SK-N-SH treated with all-trans-retinoic acid at 6 μM for 48 hours (cell line): ENCODE results near the gene ECEL1.

Source experiments
- ARNTL ChIP-seq: fragments of 450-650 bp; formaldehyde crosslinking; IDR thresholded peaks from 2 replicates; pipeline ENCODE4 v1.5.0; 2020; ENCODE audit warnings: low read depth, mild to moderate bottlenecking, moderate library complexity, borderline replicate concordance
- CREB5 ChIP-seq: fragments of 250-450 bp; sonication (Bioruptor Pico); IDR thresholded peaks from 2 replicates; pipeline ENCODE4 v1.5.1; 2020; ENCODE audit warnings: low read depth, mild to moderate bottlenecking, moderate library complexity
- CSRNP3 ChIP-seq: fragments of 250-450 bp; sonication (Bioruptor Pico); IDR thresholded peaks from 2 replicates; pipeline ENCODE4 v1.5.1; 2021; ENCODE audit warnings: mild to moderate bottlenecking, moderate library complexity
- ESRRG ChIP-seq: fragments of 250-450 bp; sonication (Bioruptor Pico); IDR thresholded peaks from 2 replicates; pipeline ENCODE4 v1.6.1; 2021; ENCODE audit warnings: mild to moderate bottlenecking
- GLIS3 ChIP-seq: fragments of 250-450 bp; sonication (Bioruptor Pico); IDR thresholded peaks from 2 replicates; pipeline ENCODE4 v1.5.0; 2020; ENCODE audit warnings: mild to moderate bottlenecking, moderate library complexity
- PPARA ChIP-seq: fragments of 250-450 bp; sonication (Bioruptor Pico); IDR thresholded peaks from 2 replicates; pipeline ENCODE4 v1.5.0; 2020; ENCODE audit warnings: mild to moderate bottlenecking, borderline replicate concordance
- TOX ChIP-seq: fragments of 250-450 bp; sonication (Bioruptor Pico); IDR thresholded peaks from 2 replicates; pipeline ENCODE4 v1.8.0; 2021; ENCODE audit warnings: mild to moderate bottlenecking, moderate library complexity, borderline replicate concordance
- ZFP3 ChIP-seq: fragments of 250-450 bp; sonication (Bioruptor Pico); IDR thresholded peaks from 2 replicates; pipeline ENCODE4 v1.5.0; 2020; ENCODE audit warnings: mild to moderate bottlenecking, moderate library complexity
- ZFP30 ChIP-seq: fragments of 450-650 bp; formaldehyde crosslinking; IDR thresholded peaks from 2 replicates; pipeline ENCODE4 v1.5.0; 2022; ENCODE audit warnings: mild to moderate bottlenecking, moderate library complexity
- TF ChIP-seq, protein P1 (sequence below): fragments of 250-450 bp; sonication (Bioruptor Pico); IDR thresholded peaks from 2 replicates; pipeline ENCODE4 v1.8.0; 2020; ENCODE audit warnings: mild to moderate bottlenecking, moderate library complexity, borderline replicate concordance

- no peak for TF ChIP-seq ZFP3 (CRISPR knock-in tag)
- TF ChIP-seq, protein P1, sequence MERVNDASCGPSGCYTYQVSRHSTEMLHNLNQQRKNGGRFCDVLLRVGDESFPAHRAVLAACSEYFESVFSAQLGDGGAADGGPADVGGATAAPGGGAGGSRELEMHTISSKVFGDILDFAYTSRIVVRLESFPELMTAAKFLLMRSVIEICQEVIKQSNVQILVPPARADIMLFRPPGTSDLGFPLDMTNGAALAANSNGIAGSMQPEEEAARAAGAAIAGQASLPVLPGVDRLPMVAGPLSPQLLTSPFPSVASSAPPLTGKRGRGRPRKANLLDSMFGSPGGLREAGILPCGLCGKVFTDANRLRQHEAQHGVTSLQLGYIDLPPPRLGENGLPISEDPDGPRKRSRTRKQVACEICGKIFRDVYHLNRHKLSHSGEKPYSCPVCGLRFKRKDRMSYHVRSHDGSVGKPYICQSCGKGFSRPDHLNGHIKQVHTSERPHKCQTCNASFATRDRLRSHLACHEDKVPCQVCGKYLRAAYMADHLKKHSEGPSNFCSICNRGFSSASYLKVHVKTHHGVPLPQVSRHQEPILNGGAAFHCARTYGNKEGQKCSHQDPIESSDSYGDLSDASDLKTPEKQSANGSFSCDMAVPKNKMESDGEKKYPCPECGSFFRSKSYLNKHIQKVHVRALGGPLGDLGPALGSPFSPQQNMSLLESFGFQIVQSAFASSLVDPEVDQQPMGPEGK (CRISPR knock-in tag), result no peak
- no peak for TF ChIP-seq PPARA (CRISPR knock-in tag)
- no peak for TF ChIP-seq CSRNP3 (CRISPR knock-in tag)
- no peak for TF ChIP-seq GLIS3 (CRISPR knock-in tag)
- TF ChIP-seq ZFP30, result no peak
- no peak for TF ChIP-seq CREB5 (CRISPR knock-in tag)
- no peak for TF ChIP-seq ESRRG (CRISPR knock-in tag)
- TF ChIP-seq ARNTL, result no peak
- no peak for TF ChIP-seq TOX (CRISPR knock-in tag)
Observed at GRCh38 chr2:232488097-232488711, 570 bp upstream of the ECEL1 start.
